Mesenchymal stem cell (in vitro differentiated cells and primary cell): ENCODE data around the gene SPEG.

ENCODE experiments used
- DNase-seq: peaks from one replicate; pipeline ENCODE4 v3.0.0-alpha.2; 2013
- H2AFZ ChIP-seq: one replicate; pipeline ENCODE4 v1.6.1; 2013; ENCODE audit warnings: low read depth, mild to moderate bottlenecking, control low read depth, inconsistent platforms, low read length, moderate library complexity
- H2AK5ac ChIP-seq: 2 replicates; pipeline ENCODE4 v1.6.1; 2013; ENCODE audit warnings: low read length, moderate library complexity, mild to moderate bottlenecking, inconsistent platforms; ENCODE audit not compliant: severe bottlenecking
- H2BK120ac ChIP-seq: one replicate; pipeline ENCODE4 v1.6.1; 2013; ENCODE audit warnings: low read depth, mild to moderate bottlenecking, inconsistent platforms, low read length, moderate library complexity
- H2BK12ac ChIP-seq, 2 experiments: one replicate each; pipeline ENCODE4 v1.6.1; 2013; ENCODE audit warnings: inconsistent platforms in 2 of 2, low read length in 2 of 2, mild to moderate bottlenecking in 2 of 2, moderate library complexity in 2 of 2, control low read depth in 1 of 2
- H2BK15ac ChIP-seq: one replicate; pipeline ENCODE4 v1.6.1; 2013; ENCODE audit warnings: mild to moderate bottlenecking, low read depth, inconsistent platforms; ENCODE audit not compliant: poor library complexity, severe bottlenecking
- H2BK5ac ChIP-seq: 2 replicates; pipeline ENCODE4 v1.6.1; 2013; ENCODE audit warnings: low read depth, mild to moderate bottlenecking, low read length, control low read depth, inconsistent platforms; ENCODE audit not compliant: poor library complexity, severe bottlenecking
- H3K14ac ChIP-seq, 2 experiments: one replicate each; pipeline ENCODE4 v1.6.1; 2013; ENCODE audit warnings: inconsistent platforms in 2 of 2, low read length in 2 of 2, control low read depth in 1 of 2, mild to moderate bottlenecking in 1 of 2, moderate library complexity in 1 of 2
- H3K18ac ChIP-seq, 2 experiments: one replicate each; pipeline ENCODE4 v1.6.1; 2013; ENCODE audit warnings: inconsistent platforms in 2 of 2, low read length in 2 of 2, control low read depth in 1 of 2, low read depth in 1 of 2, mild to moderate bottlenecking in 1 of 2
- H3K23ac ChIP-seq, 2 experiments: one replicate each; pipeline ENCODE4 v1.6.1; 2013; ENCODE audit warnings: inconsistent platforms in 2 of 2, low read length in 2 of 2, mild to moderate bottlenecking in 2 of 2, moderate library complexity in 2 of 2, control low read depth in 1 of 2
- H3K27ac ChIP-seq: 2 replicates; pipeline ENCODE4 v1.5.1; 2013; ENCODE audit warnings: mild to moderate bottlenecking, moderate library complexity, low read length, control low read depth, inconsistent platforms; ENCODE audit not compliant: poor library complexity, severe bottlenecking
- H3K27me3 ChIP-seq, 2 experiments: 2 replicates each; pipeline versions ENCODE4 v1.6.1 to v1.7.0; 2013; ENCODE audit warnings: low read length in 2 of 2, mild to moderate bottlenecking in 2 of 2, moderate library complexity in 2 of 2, control low read depth in 1 of 2, inconsistent platforms in 1 of 2; ENCODE audit not compliant: control insufficient read depth in 1 of 2, insufficient read depth in 1 of 2
- H3K36me3 ChIP-seq, 2 experiments: 2 replicates each; pipeline versions ENCODE4 v1.6.1 to v1.7.0; 2013; ENCODE audit warnings: low read length in 2 of 2, control low read depth in 1 of 2, inconsistent platforms in 1 of 2, low read depth in 1 of 2, mild to moderate bottlenecking in 1 of 2; ENCODE audit not compliant: insufficient read depth in 2 of 2, control insufficient read depth in 1 of 2
- H3K4ac ChIP-seq, 2 experiments: one replicate each; pipeline ENCODE4 v1.6.1; 2013; ENCODE audit warnings: inconsistent platforms in 2 of 2, low read length in 2 of 2, mild to moderate bottlenecking in 2 of 2, moderate library complexity in 2 of 2, control low read depth in 1 of 2, low read depth in 1 of 2
- H3K4me1 ChIP-seq: 2 replicates; pipeline ENCODE4 v1.6.1; 2013; ENCODE audit warnings: low read depth, low read length, control low read depth; ENCODE audit not compliant: control insufficient read depth, insufficient read depth
- H3K4me2 ChIP-seq: 2 replicates; pipeline ENCODE4 v1.6.1; 2013; ENCODE audit warnings: low read length, mild to moderate bottlenecking, inconsistent platforms; ENCODE audit not compliant: poor library complexity, severe bottlenecking
- H3K4me3 ChIP-seq, 2 experiments: 2 replicates each; pipeline versions ENCODE4 v1.5.1 to v1.7.0; 2013; ENCODE audit warnings: low read length in 2 of 2, mild to moderate bottlenecking in 2 of 2, control low read depth in 1 of 2, low read depth in 1 of 2; ENCODE audit not compliant: insufficient read depth in 1 of 2
- H3K79me1 ChIP-seq: replicated peaks from 2 replicates; pipeline ENCODE4 v1.6.1; 2013; ENCODE audit warnings: mild to moderate bottlenecking, control low read depth, low read length, inconsistent platforms; ENCODE audit not compliant: poor library complexity, severe bottlenecking
- H3K9ac ChIP-seq: 2 replicates; pipeline ENCODE4 v1.7.0; 2013; ENCODE audit warnings: mild to moderate bottlenecking, low read length, moderate library complexity
- H3K9me3 ChIP-seq: 2 replicates; pipeline ENCODE4 v1.7.0; 2013; ENCODE audit warnings: mild to moderate bottlenecking, low read length; ENCODE audit not compliant: control insufficient read depth
- H4K8ac ChIP-seq: one replicate; pipeline ENCODE4 v1.6.1; 2013; ENCODE audit warnings: inconsistent platforms, mild to moderate bottlenecking, low read length, moderate library complexity
- H4K91ac ChIP-seq: one replicate; pipeline ENCODE4 v1.6.1; 2013; ENCODE audit warnings: mild to moderate bottlenecking, low read length, inconsistent platforms
- WGBS: methylation state at CpG from one replicate; pipeline ENCODE4 v1.1.7; 2013; ENCODE audit warnings: mixed read lengths; 5-methylcytosine and 5-hydroxymethylcytosine counted together

The SPEG gene

DNA sequence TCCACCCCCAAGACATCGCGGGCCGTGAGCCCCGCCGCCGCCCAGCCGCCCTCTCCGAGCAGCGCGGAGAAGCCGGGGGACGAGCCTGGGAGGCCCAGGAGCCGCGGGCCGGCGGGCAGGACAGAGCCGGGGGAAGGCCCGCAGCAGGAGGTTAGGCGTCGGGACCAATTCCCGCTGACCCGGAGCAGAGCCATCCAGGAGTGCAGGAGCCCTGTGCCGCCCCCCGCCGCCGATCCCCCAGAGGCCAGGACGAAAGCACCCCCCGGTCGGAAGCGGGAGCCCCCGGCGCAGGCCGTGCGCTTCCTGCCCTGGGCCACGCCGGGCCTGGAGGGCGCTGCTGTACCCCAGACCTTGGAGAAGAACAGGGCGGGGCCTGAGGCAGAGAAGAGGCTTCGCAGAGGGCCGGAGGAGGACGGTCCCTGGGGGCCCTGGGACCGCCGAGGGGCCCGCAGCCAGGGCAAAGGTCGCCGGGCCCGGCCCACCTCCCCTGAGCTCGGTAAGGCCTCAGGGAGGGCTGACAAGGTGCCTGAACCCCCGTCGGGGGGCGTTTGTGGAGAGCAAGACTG is 14.2 kb downstream of the SPEG start:
- WGBS = 28% methylated on average over 51 of the region's 51 CpGs
- H2BK15ac ChIP-seq = peak overlapping the region; percentile 94

DNA sequence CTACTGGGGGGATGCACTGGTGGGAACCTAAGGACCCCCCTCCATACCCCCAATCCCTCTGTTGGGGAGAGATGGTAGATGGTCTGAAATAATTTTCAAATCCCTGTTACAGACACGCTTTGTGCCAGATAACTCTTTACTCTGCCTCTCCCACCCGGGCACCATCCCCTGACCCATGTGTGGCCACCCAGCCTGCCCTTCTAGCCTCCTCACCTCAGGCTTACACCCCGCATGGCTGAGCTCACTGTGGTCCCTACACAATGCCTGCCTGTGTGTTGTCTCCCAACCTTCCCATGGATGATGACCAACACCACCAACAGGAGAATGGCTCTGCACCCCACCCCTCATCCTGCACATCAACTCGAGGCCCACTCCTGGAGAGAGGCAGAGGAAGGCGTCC is 15.0 kb downstream of the SPEG start:
- no peak overlapping the region for H2BK15ac ChIP-seq
- no peak overlapping the region for H4K91ac ChIP-seq
- H2AK5ac ChIP-seq = no peak overlapping the region
- no peak overlapping the region for H2AFZ ChIP-seq
- H2BK120ac ChIP-seq = no peak overlapping the region
- H3K9me3 ChIP-seq = no peaks in the 10 kb centered on the region
- H3K14ac ChIP-seq = no peak overlapping the region
- WGBS = 93% methylated on average over 5 of the region's 5 CpGs
- H3K23ac ChIP-seq = no peak overlapping the region
- H3K79me1 ChIP-seq = peaks cover 34% of the 10 kb centered on the region
- no peak for DNase-seq
- peaks cover 54% of the 10 kb centered on the region for H3K4me1 ChIP-seq
- no peak overlapping the region for H3K4ac ChIP-seq
- H2BK5ac ChIP-seq = no peak overlapping the region
- no peak overlapping the region for H3K4me3 ChIP-seq
- H4K8ac ChIP-seq = no peak overlapping the region
- H3K4me2 ChIP-seq = no peak overlapping the region
- H3K9ac ChIP-seq = no peak overlapping the region
- H3K36me3 ChIP-seq = peaks cover 54 to 63% of the 10 kb centered on the region in 2 experiments
- no peak overlapping the region for H2BK12ac ChIP-seq
- no peak overlapping the region for H3K18ac ChIP-seq
- no peaks in the 10 kb centered on the region for H3K27me3 ChIP-seq
- H3K27ac ChIP-seq = no peak overlapping the region

More for the DNA sequence above, 14.2 kb downstream of the SPEG start:
- Histone ChIP-seq H2BK120ac (peak overlapping the region; percentile 65), H3K4me3 (no peak overlapping the region), H3K23ac (peak overlapping the region in 1 of 2 experiments; percentile 24), H3K9me3 (no peaks in the 10 kb centered on the region), H3K18ac (peak overlapping the region; percentile 64 to 67), H2AFZ (peak overlapping the region; percentile 16), H4K8ac (peak overlapping the region; percentile 83), H3K79me1 (peaks cover 41% of the 10 kb centered on the region), H3K27me3 (no peaks in the 10 kb centered on the region), H2BK12ac (peak overlapping the region; percentile 18 to 56), H3K14ac (peak overlapping the region in 1 of 2 experiments; percentile 23), H3K4ac (peak overlapping the region; percentile 56 to 86), H3K36me3 (peaks cover 56 to 66% of the 10 kb centered on the region in 2 experiments), H3K27ac (no peak overlapping the region), H3K4me1 (peaks cover 54% of the 10 kb centered on the region), H3K9ac (no peak overlapping the region), H3K4me2 (no peak overlapping the region), H2AK5ac (no peak overlapping the region), H4K91ac (peak overlapping the region; percentile 76), H2BK5ac (no peak overlapping the region)
- DNase-seq = no peak

DNA sequence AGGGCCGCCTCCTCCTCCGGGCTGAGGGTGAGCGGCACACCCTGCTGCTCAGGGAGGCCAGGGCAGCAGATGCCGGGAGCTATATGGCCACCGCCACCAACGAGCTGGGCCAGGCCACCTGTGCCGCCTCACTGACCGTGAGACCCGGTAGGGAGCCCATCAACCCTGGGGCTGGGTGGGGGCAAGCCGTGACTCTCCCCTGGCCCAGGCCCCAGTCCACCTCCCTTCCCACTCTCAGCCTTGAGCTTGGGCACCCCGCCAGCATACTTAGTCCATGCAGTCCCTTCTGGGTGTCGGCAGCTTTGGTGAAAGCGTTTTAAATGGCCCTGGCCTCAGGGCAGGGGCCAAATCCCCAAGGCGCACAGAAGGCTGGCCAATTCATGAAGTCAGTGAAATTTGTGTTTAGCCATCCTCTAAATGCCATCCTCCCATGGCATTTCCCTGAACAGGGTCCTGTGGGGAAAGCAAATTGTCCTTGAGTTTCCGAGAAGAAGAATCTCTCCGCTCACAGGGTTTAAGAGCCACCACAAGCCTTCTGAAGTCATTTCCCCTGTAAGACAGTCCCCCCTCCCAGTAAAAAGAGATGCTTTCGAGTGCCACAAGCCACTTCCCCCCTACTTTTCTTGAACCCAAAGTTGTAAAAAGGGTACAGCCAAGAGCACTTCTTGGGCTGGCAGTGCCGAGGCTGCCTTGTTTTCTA is 17.2 kb downstream of the SPEG start:
- H3K23ac ChIP-seq = no peak overlapping the region
- H3K18ac ChIP-seq = peak overlapping the region in 1 of 2 experiments; percentile 68
- peak overlapping the region; percentile 53 for H2BK15ac ChIP-seq
- no peak overlapping the region for H4K91ac ChIP-seq
- no peaks in the 10 kb centered on the region for H3K9me3 ChIP-seq
- H2BK5ac ChIP-seq = no peak overlapping the region
- DNase-seq = no peak
- H3K27ac ChIP-seq = peak overlapping the region; percentile 93
- peak overlapping the region; percentile 82 for H3K9ac ChIP-seq
- no peak overlapping the region for H4K8ac ChIP-seq
- H3K27me3 ChIP-seq = no peaks in the 10 kb centered on the region
- no peak overlapping the region for H2AFZ ChIP-seq
- H3K36me3 ChIP-seq = peaks cover 56 to 61% of the 10 kb centered on the region in 2 experiments
- WGBS = 94% methylated on average over 18 of the region's 18 CpGs
- H2BK12ac ChIP-seq = peak overlapping the region; percentile 53 to 85
- H3K4me1 ChIP-seq = peaks cover 39% of the 10 kb centered on the region
- H3K4ac ChIP-seq = peak overlapping the region in 1 of 2 experiments; percentile 51
- no peak overlapping the region for H3K4me2 ChIP-seq
- H2BK120ac ChIP-seq = peak overlapping the region; percentile 1
- no peak overlapping the region for H3K4me3 ChIP-seq
- H3K14ac ChIP-seq = no peak overlapping the region
- peaks cover 29% of the 10 kb centered on the region for H3K79me1 ChIP-seq
- peak overlapping the region; percentile 88 for H2AK5ac ChIP-seq
